Measurements from ENCODE around the gene ZNF580.

ZNF580 gene

GRCh38 chr19:55647732-55648584 lies 7.2 kb downstream of the ZNF580 start, which contains the start of gene CCDC106:
TSS of gene CCDC106 (plus strand) at chr19:55648212. CDS start at chr19:55649047, 835 bp downstream.
- peak; percentile 57 for DNase-seq

GRCh38 chr19:55648585-55649267 lies 7.9 kb downstream of the ZNF580 start:
- no peak for DNase-seq

GRCh38 chr19:55649268-55650125 lies 8.7 kb downstream of the ZNF580 start:
- DNase-seq = no peak

GRCh38 chr19:55650126-55650557 lies 9.3 kb downstream of the ZNF580 start:
- no peak for DNase-seq

GRCh38 chr19:55650602-55651230 lies 9.9 kb downstream of the ZNF580 start:
- DNase-seq = no peak

- DNase-seq = no peak
These were observed 10.4 kb downstream of the ZNF580 start for GRCh38 chr19:55651236-55651635.

- no peak for DNase-seq
These were observed 11.7 kb downstream of the ZNF580 start for GRCh38 chr19:55652311-55653128.

- DNase-seq = peak; percentile 98
These were observed 13.0 kb downstream of the ZNF580 start for GRCh38 chr19:55653651-55654322.

GRCh38 chr19:55654323-55654867 lies 13.6 kb downstream of the ZNF580 start:
- peak; percentile 100 for DNase-seq

- peak; percentile 95 for DNase-seq
These were observed 14.3 kb downstream of the ZNF580 start, which contains the start of gene U2AF2 for GRCh38 chr19:55654868-55655647. TSS of gene U2AF2 (plus strand) at chr19:55655035. CDS start at chr19:55655105, 70 bp downstream.

- DNase-seq = no peak
These were observed 14.8 kb downstream of the ZNF580 start for GRCh38 chr19:55655648-55656040.

- DNase-seq = no peak
These were observed 15.8 kb downstream of the ZNF580 start for GRCh38 chr19:55656552-55656951.

GRCh38 chr19:55656988-55657747 lies 16.4 kb downstream of the ZNF580 start:
- no peak for DNase-seq

- DNase-seq = no peak
These were observed 18.2 kb downstream of the ZNF580 start for GRCh38 chr19:55658846-55659459.

- DNase-seq = no peak
These were observed 19.0 kb downstream of the ZNF580 start for GRCh38 chr19:55659822-55660221.

- DNase-seq = no peak
These were observed 19.6 kb downstream of the ZNF580 start for GRCh38 chr19:55660404-55660803.

- no peak for DNase-seq
These were observed 20.2 kb downstream of the ZNF580 start for GRCh38 chr19:55660991-55661390.

GRCh38 chr19:55661826-55662225 lies 21.0 kb downstream of the ZNF580 start:
- DNase-seq = no peak

Data from activated naive CD4-positive, alpha-beta T cell treated with anti-CD3 and anti-CD28 coated beads, Interleukin-2, amount 50 U/mL, for 16 hours (primary cell).